CD14-positive monocyte (primary cell): ENCODE measurements around the gene INPP5A. TPM values are rescaled to one million over a fixed set of nuclear protein-coding genes. Genes with fewer than 3 reads are reported as not detected.
A peak's percentile ranks its signal among the peaks of the same experiment; 100 is the strongest.

Experiments
- DNase-seq, 3 donors: peaks; one replicate each; pipeline ENCODE4 v3.0.0-alpha.2; 2011 to 2022
- H2AFZ ChIP-seq: 2 replicates; pipeline ENCODE4 v1.6.0; 2012; ENCODE audit warnings: mild to moderate bottlenecking, low read depth, low read length, inconsistent platforms; ENCODE audit not compliant: insufficient read depth, poor library complexity, severe bottlenecking
- H3K27ac ChIP-seq, 2 donors: 1 replicate in 1 of 2; 2 replicates in 1 of 2; pipeline ENCODE4 v1.5.1; 2012 to 2013; ENCODE audit warnings: low read length in 2 of 2, control low read depth in 1 of 2, inconsistent platforms in 1 of 2, low read depth in 1 of 2, mild to moderate bottlenecking in 1 of 2
- H3K27me3 ChIP-seq, 2 donors: one replicate each; pipeline versions ENCODE4 v1.6.0 to v1.6.1; 2011 to 2013; ENCODE audit warnings: low read length in 2 of 2; ENCODE audit not compliant: control insufficient read depth in 2 of 2, insufficient read depth in 2 of 2
- H3K36me3 ChIP-seq, 2 donors: replicated peaks in 1 of 2; 1 replicate in 1 of 2; 2 replicates in 1 of 2; pipeline versions ENCODE4 v1.5.1 to v1.6.1; 2012 to 2013; ENCODE audit warnings: low read length in 2 of 2, control low read depth in 1 of 2, inconsistent platforms in 1 of 2, mild to moderate bottlenecking in 1 of 2; ENCODE audit not compliant: insufficient read depth in 2 of 2, control insufficient read depth in 1 of 2
- H3K4me1 ChIP-seq, 2 donors: 1 replicate in 1 of 2; 2 replicates in 1 of 2; pipeline versions ENCODE4 v1.5.1 to v1.6.1; 2012 to 2013; ENCODE audit warnings: low read length in 2 of 2, control low read depth in 1 of 2, inconsistent platforms in 1 of 2, mild to moderate bottlenecking in 1 of 2, moderate library complexity in 1 of 2; ENCODE audit not compliant: insufficient read depth in 2 of 2, control insufficient read depth in 1 of 2
- H3K4me2 ChIP-seq: replicated peaks from 2 replicates; pipeline ENCODE3; 2012; ENCODE audit warnings: low read length, moderate library complexity, mild to moderate bottlenecking; ENCODE audit not compliant: poor library complexity, severe bottlenecking; ENCODE audit errors: extremely low read depth
- H3K4me3 ChIP-seq, 3 experiments: fragments of 200-600 bp in 1 of 3; sonication (generic) in 1 of 3; replicated peaks in 1 of 3; 1 replicate in 2 of 3; 2 replicates in 1 of 3; pipeline ENCODE4 v1.5.1; 2011 to 2013; ENCODE audit warnings: low read length in 3 of 3, mild to moderate bottlenecking in 3 of 3, control low read depth in 2 of 3, low read depth in 2 of 3, inconsistent platforms in 1 of 3, moderate library complexity in 1 of 3
- H3K79me2 ChIP-seq: 2 replicates; pipeline ENCODE4 v1.6.0; 2012; ENCODE audit warnings: mild to moderate bottlenecking, control low read depth, inconsistent platforms, low read length, moderate library complexity; ENCODE audit not compliant: insufficient read depth
- H3K9ac ChIP-seq: 2 replicates; pipeline ENCODE4 v1.6.0; 2017; ENCODE audit warnings: low read length, mild to moderate bottlenecking; ENCODE audit not compliant: insufficient read depth, poor library complexity, severe bottlenecking
- H3K9me3 ChIP-seq, 2 donors: replicated peaks in 1 of 2; 1 replicate in 1 of 2; 2 replicates in 1 of 2; pipeline versions ENCODE4 v1.5.1 to v1.6.1; 2012 to 2013; ENCODE audit warnings: low read length in 2 of 2, control low read depth in 1 of 2; ENCODE audit not compliant: control insufficient read depth in 1 of 2, insufficient read depth in 1 of 2
- H4K20me1 ChIP-seq: 2 replicates; pipeline ENCODE4 v1.6.0; 2012; ENCODE audit warnings: mild to moderate bottlenecking, low read length, control low read depth, moderate library complexity; ENCODE audit not compliant: insufficient read depth
- H3K27ac Mint-ChIP-seq, 7 donors: one replicate each; pipeline ENCODE4 v1.8.0; 2020; ENCODE audit warnings: mild to moderate bottlenecking in 7 of 7, mixed read lengths in 7 of 7, moderate library complexity in 6 of 7, inconsistent platforms in 2 of 7
- H3K27me3 Mint-ChIP-seq, 3 donors: one replicate each; pipeline ENCODE4 v1.8.0; 2021 to 2022; ENCODE audit warnings: low read depth in 3 of 3, mild to moderate bottlenecking in 3 of 3, mixed read lengths in 3 of 3, moderate library complexity in 3 of 3, inconsistent platforms in 1 of 3
- H3K36me3 Mint-ChIP-seq, 2 donors: one replicate each; pipeline ENCODE4 v1.8.0; 2020; ENCODE audit warnings: mixed read lengths in 2 of 2, inconsistent platforms in 1 of 2, mild to moderate bottlenecking in 1 of 2
- H3K4me1 Mint-ChIP-seq: one replicate; pipeline ENCODE4 v1.8.0; 2020; ENCODE audit warnings: mild to moderate bottlenecking, mixed read lengths
- H3K4me3 Mint-ChIP-seq, 2 donors: one replicate each; pipeline ENCODE4 v1.8.0; 2020; ENCODE audit warnings: mild to moderate bottlenecking in 2 of 2, mixed read lengths in 2 of 2, moderate library complexity in 1 of 2
- H3K9me3 Mint-ChIP-seq, 7 donors: one replicate each; pipeline ENCODE4 v1.8.0; 2020 to 2022; ENCODE audit warnings: mixed read lengths in 7 of 7, mild to moderate bottlenecking in 6 of 7, moderate library complexity in 6 of 7, inconsistent platforms in 2 of 7
- CTCF ChIP-seq: fragments of 200-600 bp; IDR thresholded peaks from one replicate; pipeline ENCODE4 v1.8.0; 2022; ENCODE audit warnings: antibody characterized with exemption, mild to moderate bottlenecking
- WGBS: methylation state at CpG from one replicate; pipeline ENCODE4 v1.1.5; 2013; ENCODE audit warnings: missing lambda C conversion rate; ENCODE audit not compliant: insufficient coverage; 5-methylcytosine and 5-hydroxymethylcytosine counted together
- intact Hi-C, 2 donors: fragments of 100-400 bp; cut with micrococcal nuclease; formaldehyde crosslinking; loops; one replicate each; pipeline versions ENCODE4 v1.15.0 to v1.15.1; 2023
- polyA plus RNA-seq, 3 donors: library from polyadenylated mRNA; depleted of rRNA in 1 of 3; unstranded in 2 of 3; stranded (reverse) in 1 of 3; fragments of 300-500 nt in 2 of 3; fragments of >200 nt in 1 of 3; fragmentation: Illumina TruSeq in 2 of 3; gene quantifications; 1 replicate in 2 of 3; 2 replicates in 1 of 3; pipeline ENCODE4 v1.2.3, GENCODE V29; 2012 to 2021

Gene INPP5A
- polyA plus RNA-seq, 3 donors = 0.87 to 17.2 (median 2.9) TPM

DNA sequence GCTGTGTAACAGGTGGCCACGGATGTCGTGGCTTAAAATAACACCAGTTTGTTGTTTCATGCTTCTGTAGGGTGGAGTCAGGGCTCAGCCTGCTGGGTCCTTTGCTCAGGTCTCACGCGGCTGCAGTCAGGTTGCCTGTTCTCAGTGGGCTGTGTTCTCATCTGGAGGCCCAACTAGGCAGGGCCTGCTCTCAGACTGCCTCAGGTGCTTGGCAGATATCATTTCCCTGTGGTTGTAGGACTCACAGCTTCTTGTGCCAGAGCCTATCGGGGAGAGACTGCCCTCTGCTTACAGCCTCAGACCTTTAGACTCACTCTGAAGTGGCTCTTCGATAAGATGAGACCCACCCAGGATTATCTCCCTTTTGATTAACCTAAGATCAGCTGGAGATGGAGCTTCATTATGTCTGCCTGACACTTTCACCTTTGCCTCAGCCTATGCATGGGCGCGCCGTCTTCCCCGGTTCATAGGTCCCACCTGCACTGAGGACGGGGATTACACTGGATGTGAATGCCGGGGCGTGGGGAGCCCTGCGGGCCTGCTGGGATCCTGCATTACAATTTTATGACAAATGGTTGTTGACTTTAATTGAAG is 55.3 kb downstream of the INPP5A start:
- Histone ChIP-seq H3K79me2 (peaks cover 87% of the 10 kb centered on the region), H3K4me3 (peak overlapping the region in 1 of 3 experiments; percentile 50), H3K4me2 (peak overlapping the region; percentile 60), H3K27me3 (no peaks in the 10 kb centered on the region), H2AFZ (no peak overlapping the region), H4K20me1 (peaks cover 53% of the 10 kb centered on the region), H3K9ac (no peak overlapping the region), H3K36me3 (no peaks in the 10 kb centered on the region), H3K9me3 (no peaks in the 10 kb centered on the region), H3K4me1 (peaks cover 72 to 78% of the 10 kb centered on the region in 2 donors), H3K27ac (peak overlapping the region; percentile 60 to 71)
- H3K27ac Mint-ChIP-seq = peak overlapping the region; percentile 77 to 91 (median 86)
- H3K9me3 Mint-ChIP-seq = peaks cover 0 to 2% (median 0%) of the 10 kb centered on the region in 7 donors
- peaks cover 16 to 20% of the 10 kb centered on the region in 2 donors for H3K36me3 Mint-ChIP-seq
- no peak for TF ChIP-seq CTCF
- H3K4me3 Mint-ChIP-seq = peak overlapping the region; percentile 47 to 48
- H3K4me1 Mint-ChIP-seq = peaks cover 85% of the 10 kb centered on the region
- intact Hi-C loops = no loop called here
- no peak for DNase-seq
- WGBS = 92% methylated on average over 10 of the region's 14 CpGs
- H3K27me3 Mint-ChIP-seq = peaks cover 2 to 18% (median 3%) of the 10 kb centered on the region in 3 donors

DNA sequence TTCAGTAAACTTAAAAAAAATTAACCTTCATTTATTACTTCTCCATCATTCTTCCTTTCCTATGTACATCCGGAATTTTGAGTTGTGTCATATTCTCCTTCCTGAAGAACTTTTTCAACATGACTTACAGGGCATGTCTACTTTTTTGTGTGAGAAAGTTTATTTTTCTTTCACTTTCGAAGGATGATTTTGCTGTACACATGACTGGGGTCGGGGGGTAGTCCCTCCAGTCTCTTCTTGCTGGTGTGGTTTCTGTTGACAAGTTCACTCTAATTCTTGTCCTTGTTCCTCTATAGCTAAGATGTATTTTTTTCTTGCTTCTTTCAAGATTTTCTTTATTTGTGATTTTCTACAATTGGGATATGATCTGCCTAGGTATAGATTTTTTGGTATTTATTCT is 55.8 kb downstream of the INPP5A start:
- Histone ChIP-seq H3K27ac (peak overlapping the region; percentile 60 to 71), H3K4me1 (peaks cover 67 to 78% of the 10 kb centered on the region in 2 donors), H4K20me1 (peaks cover 58% of the 10 kb centered on the region), H3K4me3 (peak overlapping the region in 1 of 3 experiments; percentile 50), H3K27me3 (no peaks in the 10 kb centered on the region), H2AFZ (no peak overlapping the region), H3K9ac (peak overlapping the region; percentile 15), H3K9me3 (no peaks in the 10 kb centered on the region), H3K79me2 (peaks cover 92% of the 10 kb centered on the region), H3K36me3 (no peaks in the 10 kb centered on the region), H3K4me2 (peak overlapping the region; percentile 60)
- Mint-ChIP-seq H3K27ac (peak overlapping the region; percentile 77 to 91 (median 86)), H3K4me3 (peak overlapping the region; percentile 47 to 48), H3K27me3 (peaks cover 2 to 15% (median 3%) of the 10 kb centered on the region in 3 donors), H3K9me3 (peaks cover 0 to 2% (median under 1%) of the 10 kb centered on the region in 7 donors), H3K4me1 (peaks cover 84% of the 10 kb centered on the region), H3K36me3 (peaks cover 16 to 18% of the 10 kb centered on the region in 2 donors)
- 0% methylated on average over 1 of the region's 3 CpGs for WGBS
- intact Hi-C loops = no loop called here
- TF ChIP-seq CTCF = no peak
- peak; percentile 54 to 78 (median 59) for DNase-seq
